ENCODE results near the gene EMSY.

GRCh38 chr11:76592961-76593360 is 148.1 kb downstream of the EMSY start:
- TF ChIP-seq CTCF (IDR thresholded peaks at IDR 0.05) (no peak), POLR2A (IDR thresholded peaks at IDR 0.05) (no peak)

All from adrenal gland (tissue), 5 donors.